C4-2B (cell line): Measurements from ENCODE around the gene NEURL2.

Experiments used
- CTCF ChIP-seq: fragments of 450-650 bp; conservative IDR thresholded peaks from 2 replicates; pipeline ENCODE4 v1.5.1; 2017; ENCODE audit warnings: mild to moderate bottlenecking
- ZFX ChIP-seq: fragments of 450-650 bp; IDR thresholded peaks from 2 replicates; pipeline ENCODE4 v1.6.1; 2017

GRCh38 chr20:45912344-45912682, 21.3 kb upstream of the NEURL2 start:
- TF ChIP-seq CTCF (no peak), ZFX (no peak)
